Stomach (tissue), 4 donors: ENCODE data around the gene CRABP1.

ENCODE experiments used
- CTCF ChIP-seq, 7 experiments: fragments of 450-650 bp in 4 of 7; fragments of 200-600 bp in 3 of 7; sonication (generic) in 3 of 7; IDR thresholded peaks; one replicate each; pipeline ENCODE4 v1.5.1; 2016 to 2019; ENCODE audit warnings: antibody characterized with exemption in 7 of 7, control low read depth in 2 of 7, mild to moderate bottlenecking in 1 of 7
- EP300 ChIP-seq: sonication (generic); formaldehyde crosslinking; IDR thresholded peaks from one replicate; pipeline ENCODE4 v1.6.1; 2017; ENCODE audit warnings: antibody characterized with exemption

GRCh38 chr15:78343276-78344060 lies 3.3 kb downstream of the CRABP1 start:
- TF ChIP-seq EP300 (no peak), CTCF (IDR thresholded peaks at IDR 0.05) (no peak)
